ENCODE results near the gene RGS1.

The RGS1 gene

GRCh38 chr1:192554904-192555303 is 20.7 kb upstream of the RGS1 start:
- DNase-seq: no peak

- no peak for DNase-seq
Measured at GRCh38 chr1:192555399-192555798, 20.2 kb upstream of the RGS1 start.

- DNase-seq: no peak
Measured at GRCh38 chr1:192557841-192558595, 17.6 kb upstream of the RGS1 start.

GRCh38 chr1:192559115-192560006 is 16.2 kb upstream of the RGS1 start:
- no peak for DNase-seq

GRCh38 chr1:192561301-192561700 is 14.3 kb upstream of the RGS1 start:
- DNase-seq: no peak

GRCh38 chr1:192563129-192563528 is 12.4 kb upstream of the RGS1 start:
- DNase-seq: no peak

- no peak for DNase-seq
Measured at GRCh38 chr1:192564099-192564498, 11.5 kb upstream of the RGS1 start.

- DNase-seq: no peak
Measured at GRCh38 chr1:192565946-192566345, 9.6 kb upstream of the RGS1 start.

GRCh38 chr1:192566657-192567056 is 8.9 kb upstream of the RGS1 start:
- no peak for DNase-seq

- DNase-seq: no peak
Measured at GRCh38 chr1:192568063-192568462, 7.5 kb upstream of the RGS1 start.

- no peak for DNase-seq
Measured at GRCh38 chr1:192571668-192572067, 3.9 kb upstream of the RGS1 start.

- DNase-seq: no peak
Measured at GRCh38 chr1:192573499-192573898, 2.1 kb upstream of the RGS1 start.

GRCh38 chr1:192574073-192574472 is 1.5 kb upstream of the RGS1 start:
- no peak for DNase-seq

- no peak for DNase-seq
Measured at GRCh38 chr1:192576190-192577144, 894 bp downstream of the RGS1 start.

GRCh38 chr1:192577145-192578140 is 1.9 kb downstream of the RGS1 start:
- no peak for DNase-seq

- DNase-seq: no peak
Measured at GRCh38 chr1:192578144-192578909, 2.8 kb downstream of the RGS1 start.

- DNase-seq: no peak
Measured at GRCh38 chr1:192579010-192579738, 3.6 kb downstream of the RGS1 start.

GRCh38 chr1:192580351-192580962 is 4.9 kb downstream of the RGS1 start:
- no peak for DNase-seq

- no peak for DNase-seq
Measured at GRCh38 chr1:192581131-192581927, 5.8 kb downstream of the RGS1 start.

All from activated CD8-positive, alpha-beta memory T cell treated with anti-CD3 and anti-CD28 coated beads for 24 hours (primary cell).